HG02642 (cell line): ENCODE measurements around the gene OR6C65.

Experiments
- ATAC-seq: cut with Tn5 transposase; IDR thresholded peaks from one replicate; pipeline ENCODE4 v1.9.1; 2021; ENCODE audit warnings: mild to moderate bottlenecking; ENCODE audit not compliant: unreplicated experiment, poor library complexity

The OR6C65 gene

DNA sequence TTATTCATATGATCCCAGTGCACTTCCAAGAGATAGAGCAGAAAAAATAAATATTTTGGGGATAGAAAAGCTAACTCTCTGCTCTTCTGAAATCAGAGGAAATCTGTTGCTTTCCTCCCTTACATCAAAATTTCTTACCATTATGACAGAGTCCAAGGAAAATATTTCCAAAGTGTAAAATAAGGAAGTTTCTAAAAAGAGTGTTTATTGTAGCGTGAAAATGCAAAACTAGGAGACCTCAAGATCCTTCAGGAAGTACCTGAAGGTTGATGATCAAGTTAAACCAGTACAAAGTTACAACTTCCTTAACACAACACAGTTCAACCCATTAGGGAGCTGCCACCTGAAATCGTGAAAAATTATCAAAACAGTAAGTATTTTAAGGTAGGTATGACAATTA, 43.4 kb downstream of the OR6C65 start, which contains the start of gene OR6C2:
TSS of gene OR6C2 (plus strand) at position 301 of the 400 bp plus-strand sequence. CDS start 8,138 bp downstream, outside the sequence.
- no peak for ATAC-seq

DNA sequence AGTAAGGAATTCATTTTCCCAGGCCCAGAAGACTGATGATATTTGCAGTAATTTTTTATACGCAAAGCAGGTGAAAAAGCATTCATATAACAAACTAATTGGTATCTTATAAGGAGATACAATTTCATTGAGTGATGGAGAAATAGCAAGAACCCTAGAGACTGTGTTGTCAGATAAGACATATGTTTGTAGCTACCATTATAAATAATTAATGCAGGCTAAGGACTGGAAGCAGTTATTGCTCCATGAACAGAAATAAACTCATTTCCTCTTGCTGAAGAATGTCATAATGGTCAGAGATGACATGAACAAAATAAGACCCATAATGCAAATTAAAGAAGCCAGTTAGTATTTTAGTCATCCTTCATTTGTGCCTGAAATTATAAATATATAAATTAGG, 45.0 kb downstream of the OR6C65 start:
- no peak for ATAC-seq

DNA sequence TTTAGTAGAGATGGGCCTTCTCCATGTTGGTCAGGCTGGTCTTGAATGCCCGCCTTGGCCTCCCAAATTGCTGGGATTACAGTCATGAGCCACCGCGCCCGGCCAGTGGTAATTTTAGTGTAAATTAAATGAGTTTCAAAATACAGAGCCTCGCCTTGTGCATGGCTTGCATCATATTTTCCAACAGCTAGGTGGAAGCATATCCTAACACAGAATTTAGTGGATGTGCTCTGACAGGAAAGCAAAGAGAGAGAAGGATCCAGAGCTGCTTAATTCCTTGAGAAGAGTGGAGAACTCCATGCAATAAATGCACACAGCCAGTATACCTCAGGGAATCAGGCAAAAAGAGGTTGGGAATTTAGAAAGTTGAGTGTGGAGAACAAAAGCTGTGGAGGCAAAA, 46.0 kb downstream of the OR6C65 start:
- ATAC-seq, result no peak

DNA sequence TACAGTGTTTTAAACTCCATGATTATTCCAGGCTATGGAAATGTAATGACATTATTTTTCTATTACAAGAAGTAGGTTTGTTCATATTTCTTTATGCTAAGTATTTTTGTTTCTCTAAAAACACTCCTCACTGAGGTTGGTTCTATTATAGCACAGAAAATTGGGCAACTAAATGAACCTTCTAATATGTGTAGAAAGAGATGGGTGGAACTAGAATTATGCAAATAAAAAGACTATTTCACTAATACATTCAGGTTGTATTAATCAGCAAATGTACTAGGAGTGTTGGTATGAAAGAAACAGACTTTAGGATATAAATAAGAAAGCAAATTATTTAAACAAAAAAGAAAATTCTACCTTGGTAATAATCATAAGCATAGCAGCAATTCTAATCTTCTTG, 48.5 kb downstream of the OR6C65 start:
- no peak for ATAC-seq
